ENCODE measurements around the gene GJC1. TPM values are rescaled to one million over a fixed set of nuclear protein-coding genes. Genes with fewer than 3 reads are reported as not detected.
"Not testable (repeated sequence)": the region's sequence is repeated elsewhere in the genome, so short reads cannot be mapped to it uniquely, and the experiment has no call there.

The GJC1 gene
- total RNA-seq, 1 experiment from 2014 or later: 21.1 TPM

- in situ Hi-C loops (cut with HindIII; ENCODE audit: low pct_unique_long_range_greater_than_20kb, low sequenced_read_pairs); DNase-seq (ENCODE audit: low read depth, low spot score): not testable (repeated sequence)
Observed at GRCh38 chr17:44818508-44818907, 11.6 kb downstream of the GJC1 start.

GRCh38 chr17:44812263-44812662 lies 17.8 kb downstream of the GJC1 start:
- DNase-seq (ENCODE audit: low read depth, low spot score): no peak
- in situ Hi-C loops (cut with HindIII; ENCODE audit: low pct_unique_long_range_greater_than_20kb, low sequenced_read_pairs): no loop called here

DNA sequence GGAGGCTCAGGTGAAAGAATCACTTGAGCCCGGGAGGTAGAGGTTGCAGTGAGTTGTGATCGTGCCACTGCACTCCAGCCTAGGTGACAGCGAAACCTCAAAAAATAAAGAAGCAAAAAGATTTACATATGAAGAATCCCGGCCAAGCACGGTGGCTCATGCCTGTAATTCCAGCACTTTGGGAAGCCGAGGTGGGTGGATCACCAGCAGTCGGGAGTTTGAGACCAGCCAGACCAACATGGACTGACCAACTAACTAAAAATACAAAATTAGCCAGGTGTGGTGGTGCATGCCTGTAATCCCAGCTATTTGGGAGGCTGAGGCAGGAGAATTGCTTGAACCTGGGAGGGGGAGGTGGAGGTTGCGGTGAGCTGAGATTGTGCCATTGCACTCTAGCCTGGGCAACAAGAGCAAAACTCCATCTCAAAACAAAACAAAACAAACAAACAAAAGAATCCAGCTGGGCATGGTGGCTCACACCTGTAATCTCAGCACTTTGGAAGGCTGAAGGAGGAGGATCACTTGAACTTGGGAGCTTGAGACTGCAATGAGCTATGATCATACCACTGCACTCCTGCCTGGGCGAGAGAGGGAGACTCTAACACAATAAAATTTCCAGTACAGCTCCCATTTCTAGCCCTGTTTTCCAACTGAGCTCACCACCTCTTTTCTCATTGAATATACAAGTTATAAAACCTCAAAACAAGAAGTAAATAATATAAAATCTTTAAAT lies 21.3 kb downstream of the GJC1 start:
- in situ Hi-C loops (cut with HindIII; ENCODE audit: low pct_unique_long_range_greater_than_20kb, low sequenced_read_pairs); DNase-seq (ENCODE audit: low read depth, low spot score): not testable (repeated sequence)

GRCh38 chr17:44808156-44808555 lies 21.9 kb downstream of the GJC1 start:
- in situ Hi-C loops (cut with HindIII; ENCODE audit: low pct_unique_long_range_greater_than_20kb, low sequenced_read_pairs): no loop called here
- DNase-seq (ENCODE audit: low read depth, low spot score): no peak

GRCh38 chr17:44807817-44808155 lies 22.3 kb downstream of the GJC1 start:
- in situ Hi-C loops (cut with HindIII; ENCODE audit: low pct_unique_long_range_greater_than_20kb, low sequenced_read_pairs): no loop called here
- no peak for DNase-seq (ENCODE audit: low read depth, low spot score)

DNA sequence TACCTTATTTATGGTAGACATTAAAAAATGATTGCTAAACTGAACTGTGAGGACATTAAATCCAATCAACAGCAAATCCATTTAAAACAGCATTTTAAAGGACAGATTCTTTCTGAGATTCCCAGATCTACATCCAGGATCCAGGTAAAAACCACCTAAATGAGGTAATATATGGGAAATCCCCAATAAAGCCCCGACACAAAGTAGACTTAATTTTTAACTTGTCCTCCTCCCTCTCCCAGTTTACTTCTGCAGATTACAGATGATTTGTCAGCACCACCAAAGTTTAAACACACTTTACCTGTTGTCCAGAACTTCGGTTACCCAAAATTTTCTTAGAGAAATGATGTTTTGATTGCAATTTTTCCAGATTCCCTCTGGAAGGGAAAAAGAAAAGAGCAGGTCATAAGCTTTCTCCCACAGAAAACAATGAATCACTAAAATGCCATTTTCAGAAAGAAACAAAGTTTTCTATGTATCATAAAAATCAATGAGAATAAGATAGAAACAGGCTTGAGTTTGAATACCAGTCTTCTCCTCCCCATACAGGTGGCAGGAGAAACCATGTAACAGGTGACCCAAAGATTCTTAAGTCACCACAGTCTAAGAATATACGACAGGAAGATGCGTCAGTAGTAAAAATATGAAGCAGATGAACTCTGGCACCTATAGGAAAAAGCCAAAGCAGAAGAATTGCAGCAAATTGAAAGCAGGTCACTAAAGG lies 22.8 kb downstream of the GJC1 start:
- no peak for DNase-seq (ENCODE audit: low read depth, low spot score)
- in situ Hi-C loops (cut with HindIII; ENCODE audit: low pct_unique_long_range_greater_than_20kb, low sequenced_read_pairs): no loop called here

- DNase-seq (ENCODE audit: low read depth, low spot score): peak; percentile 88
- in situ Hi-C loops (cut with HindIII; ENCODE audit: low pct_unique_long_range_greater_than_20kb, low sequenced_read_pairs): no loop called here
Observed at GRCh38 chr17:44804302-44805089, 25.6 kb downstream of the GJC1 start.

GRCh38 chr17:44801880-44802279 lies 28.2 kb downstream of the GJC1 start:
- in situ Hi-C loops (cut with HindIII; ENCODE audit: low pct_unique_long_range_greater_than_20kb, low sequenced_read_pairs): no loop called here
- no peak for DNase-seq (ENCODE audit: low read depth, low spot score)

DNA sequence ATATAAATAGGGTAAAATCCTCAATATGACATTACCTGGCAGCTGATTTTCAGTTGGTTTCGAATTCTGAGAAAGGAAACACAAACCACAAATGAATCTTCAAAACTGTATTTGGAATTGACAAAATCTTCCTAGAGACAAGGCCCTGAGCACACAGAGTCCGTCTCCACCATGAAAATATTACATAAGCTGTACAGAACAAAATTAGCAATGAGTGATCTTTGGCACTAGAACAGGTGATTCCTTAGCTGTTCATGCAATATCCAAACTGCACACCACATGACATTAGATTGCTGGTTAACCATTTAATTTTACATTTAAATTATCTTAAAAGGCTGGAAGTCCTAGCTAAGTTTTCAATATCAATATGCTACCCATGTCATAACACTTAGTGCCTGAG lies 31.7 kb downstream of the GJC1 start:
- no peak for DNase-seq (ENCODE audit: low read depth, low spot score)
- in situ Hi-C loops (cut with HindIII; ENCODE audit: low pct_unique_long_range_greater_than_20kb, low sequenced_read_pairs): no loop called here

- in situ Hi-C loops (cut with HindIII; ENCODE audit: low pct_unique_long_range_greater_than_20kb, low sequenced_read_pairs): no loop called here
- DNase-seq (ENCODE audit: low read depth, low spot score): no peak
Observed at GRCh38 chr17:44797802-44798201, 32.3 kb downstream of the GJC1 start.

- DNase-seq (ENCODE audit: low read depth, low spot score): no peak
- in situ Hi-C loops (cut with HindIII; ENCODE audit: low pct_unique_long_range_greater_than_20kb, low sequenced_read_pairs): no loop called here
Observed at GRCh38 chr17:44796731-44797130, 33.4 kb downstream of the GJC1 start.

DNA sequence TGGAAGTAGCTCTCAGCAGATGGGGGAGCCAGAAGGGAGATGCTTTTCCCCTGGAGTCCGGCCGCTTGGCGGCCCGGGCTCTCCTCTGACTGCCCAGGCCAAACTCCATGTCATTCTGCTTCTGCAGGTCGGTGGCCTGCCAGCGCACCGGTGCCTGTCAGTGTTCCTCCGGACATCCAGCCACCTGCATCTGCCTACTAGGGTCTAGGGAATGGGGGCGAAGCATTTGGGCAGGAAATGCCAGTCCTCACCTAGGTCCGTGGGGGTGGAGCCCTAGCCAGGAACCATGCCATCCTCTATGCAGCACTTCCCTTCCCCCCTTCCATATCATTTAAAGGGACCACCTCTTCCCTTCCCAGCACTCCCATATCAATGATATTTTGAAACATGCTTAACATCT lies 34.2 kb downstream of the GJC1 start:
- peak; percentile 23 for DNase-seq (ENCODE audit: low read depth, low spot score)
- in situ Hi-C loops (cut with HindIII; ENCODE audit: low pct_unique_long_range_greater_than_20kb, low sequenced_read_pairs): no loop called here

GRCh38 chr17:44795421-44795820 lies 34.7 kb downstream of the GJC1 start:
- DNase-seq (ENCODE audit: low read depth, low spot score): no peak
- in situ Hi-C loops (cut with HindIII; ENCODE audit: low pct_unique_long_range_greater_than_20kb, low sequenced_read_pairs): no loop called here

DNA sequence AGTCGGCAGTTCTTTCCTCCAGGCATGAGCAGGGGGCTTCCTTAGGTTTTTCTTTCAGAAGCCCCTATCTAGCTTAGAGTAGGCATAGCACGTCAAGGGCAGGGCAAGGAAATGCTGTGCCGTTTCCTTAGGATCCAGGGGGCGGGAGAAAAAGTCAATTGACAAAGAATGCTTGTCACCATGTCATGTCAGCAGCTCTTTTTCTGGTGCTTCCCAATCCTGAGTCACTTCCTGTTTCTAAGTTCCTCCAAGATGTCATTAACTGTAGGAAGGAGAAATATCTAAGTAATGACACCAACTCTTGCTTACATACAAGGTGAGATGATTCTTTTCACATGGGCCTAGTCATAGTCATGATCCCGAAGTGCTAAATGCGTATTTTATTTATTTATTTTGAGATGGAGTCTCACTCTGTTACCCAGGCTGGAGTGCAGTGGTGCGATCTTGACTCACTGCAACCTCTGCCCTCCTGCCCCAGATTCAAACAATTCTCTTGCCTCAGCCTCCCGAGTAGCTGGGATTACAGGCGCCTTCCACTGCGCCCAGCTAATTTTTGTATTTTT lies 35.2 kb downstream of the GJC1 start:
- peak; percentile 53 for DNase-seq (ENCODE audit: low read depth, low spot score)
- in situ Hi-C loops (cut with HindIII; ENCODE audit: low pct_unique_long_range_greater_than_20kb, low sequenced_read_pairs): no loop called here

DNA sequence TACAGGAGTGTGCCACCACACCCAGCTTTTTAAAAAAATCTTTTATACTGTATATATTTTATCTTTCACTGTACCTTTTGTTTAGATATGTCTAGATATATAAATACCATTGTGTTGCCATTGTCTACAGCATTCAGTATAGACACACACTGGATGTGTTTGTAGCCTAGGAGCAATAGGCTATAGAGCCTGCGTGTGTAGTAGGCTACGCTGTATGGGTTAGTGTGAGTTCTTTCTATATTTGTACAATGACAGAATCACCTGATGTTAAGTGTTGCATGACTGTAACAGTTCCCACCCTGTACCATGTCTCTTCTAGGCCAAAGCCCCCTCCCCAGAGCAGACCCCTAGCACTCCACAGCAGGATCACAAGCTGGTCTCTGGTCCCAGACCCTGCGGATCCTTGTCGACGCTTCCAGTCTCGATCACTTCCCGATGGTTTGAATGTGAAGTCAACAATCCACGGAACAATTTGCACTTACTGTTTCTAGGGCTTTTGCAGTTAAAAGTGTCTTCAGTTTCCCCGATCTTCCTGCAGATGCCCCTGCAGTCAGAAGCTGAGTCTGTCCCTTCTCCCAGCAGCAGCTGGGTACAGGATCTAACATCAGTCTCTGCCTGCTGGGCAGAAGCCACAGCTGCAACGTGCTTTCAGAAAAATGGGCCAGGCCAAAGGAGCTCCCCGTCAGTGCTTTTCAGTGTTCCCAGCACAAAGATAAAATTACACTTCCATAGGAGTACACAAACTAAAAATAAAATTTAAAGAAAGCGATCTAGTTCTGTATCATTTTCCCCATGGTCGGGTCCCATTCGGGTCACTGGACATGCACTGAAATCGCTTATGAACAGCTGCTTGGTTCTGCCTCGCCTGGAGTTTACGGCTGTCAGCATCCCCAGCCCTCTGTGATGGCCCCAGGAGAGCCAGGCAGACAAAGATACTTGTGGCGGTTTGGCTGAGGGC lies 35.9 kb downstream of the GJC1 start:
- DNase-seq (ENCODE audit: low read depth, low spot score): no peak
- in situ Hi-C loops (cut with HindIII; ENCODE audit: low pct_unique_long_range_greater_than_20kb, low sequenced_read_pairs): no loop called here

GRCh38 chr17:44792276-44792675 lies 37.8 kb downstream of the GJC1 start:
- DNase-seq (ENCODE audit: low read depth, low spot score): no peak
- in situ Hi-C loops (cut with HindIII; ENCODE audit: low pct_unique_long_range_greater_than_20kb, low sequenced_read_pairs): no loop called here

DNA sequence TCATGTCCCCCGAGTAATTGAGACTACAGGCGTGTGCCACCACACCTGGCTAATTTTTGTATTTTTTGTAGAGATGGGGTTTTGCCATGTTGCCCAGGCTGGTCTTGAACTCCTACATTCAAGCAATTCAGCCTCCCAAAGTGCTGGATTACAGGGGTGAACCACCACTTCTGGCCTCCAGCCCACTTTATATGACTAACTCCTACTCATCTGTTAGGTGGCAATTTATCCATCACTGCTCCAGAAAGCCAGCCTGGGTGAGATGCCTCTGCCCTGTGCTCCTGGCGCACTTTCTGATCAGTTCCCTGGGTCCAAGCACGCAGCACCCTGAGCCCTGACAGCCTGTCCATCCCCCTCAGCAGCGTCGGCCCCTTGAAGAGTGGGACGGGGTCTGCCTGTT lies 41.9 kb downstream of the GJC1 start:
- in situ Hi-C loops (cut with HindIII; ENCODE audit: low pct_unique_long_range_greater_than_20kb, low sequenced_read_pairs): no loop called here
- no peak for DNase-seq (ENCODE audit: low read depth, low spot score)
